Small intestine (tissue), 7 donors: ENCODE measurements around the gene MGAT4C. TPM values are rescaled to one million over a fixed set of nuclear protein-coding genes. Genes with fewer than 3 reads are reported as not detected.
A peak's percentile ranks its signal among the peaks of the same experiment; 100 is the strongest.
"Not testable (repeated sequence)": the region's sequence is repeated elsewhere in the genome, so short reads cannot be mapped to it uniquely, and the experiment has no call there.

Experiments
- DNase-seq, 2 donors: peaks; one replicate each; pipeline versions ENCODE4 v3.0.0 to v3.0.0-alpha.2; 2013
- FAIRE-seq: peaks from 2 replicates; lab custom pipeline; 2012; peaks lifted over from hg19 to GRCh38; lab: Jason Lieb, UNC
- H3K27ac ChIP-seq, 3 donors: one replicate each; pipeline ENCODE4 v1.5.1; 2013; ENCODE audit warnings: low read length in 2 of 3, mild to moderate bottlenecking in 2 of 3, control low read depth in 1 of 3, inconsistent platforms in 1 of 3, low read depth in 1 of 3, moderate library complexity in 1 of 3
- H3K27me3 ChIP-seq, 3 donors: one replicate each; pipeline ENCODE4 v1.6.1; 2013; ENCODE audit warnings: low read length in 3 of 3, inconsistent platforms in 1 of 3; ENCODE audit not compliant: control insufficient read depth in 3 of 3, insufficient read depth in 3 of 3
- H3K36me3 ChIP-seq, 3 donors: one replicate each; pipeline ENCODE4 v1.6.1; 2013; ENCODE audit warnings: low read length in 3 of 3, inconsistent platforms in 1 of 3, low read depth in 1 of 3, mild to moderate bottlenecking in 1 of 3, moderate library complexity in 1 of 3; ENCODE audit not compliant: control insufficient read depth in 3 of 3, insufficient read depth in 2 of 3
- H3K4me1 ChIP-seq, 3 donors: one replicate each; pipeline ENCODE4 v1.6.1; 2013; ENCODE audit warnings: low read length in 2 of 3, inconsistent platforms in 1 of 3, low read depth in 1 of 3, mild to moderate bottlenecking in 1 of 3, moderate library complexity in 1 of 3; ENCODE audit not compliant: control insufficient read depth in 3 of 3, insufficient read depth in 2 of 3
- H3K4me3 ChIP-seq, 3 donors: one replicate each; pipeline ENCODE4 v1.5.1; 2013; ENCODE audit warnings: low read length in 3 of 3, control low read depth in 1 of 3, inconsistent platforms in 1 of 3, low read depth in 1 of 3, mild to moderate bottlenecking in 1 of 3, moderate library complexity in 1 of 3
- H3K9me3 ChIP-seq, 2 donors: one replicate each; pipeline ENCODE4 v1.6.1; 2013; ENCODE audit warnings: low read depth in 1 of 2, low read length in 1 of 2; ENCODE audit not compliant: control insufficient read depth in 2 of 2, insufficient read depth in 1 of 2
- WGBS, 3 donors: extraction: QIAGEN DNeasy Blood & Tissue Kit; methylation state at CpG; one replicate each; pipeline ENCODE4 v1.1.7; 2013; 5-methylcytosine and 5-hydroxymethylcytosine counted together
- polyA plus RNA-seq, 4 donors: library from polyadenylated mRNA; stranded (reverse) in 3 of 4; unstranded in 1 of 4; fragments of 200-250 nt in 3 of 4; fragments of 120-200 nt in 1 of 4; gene quantifications; one replicate each; pipeline versions ENCODE4 v1.2.1 to v1.2.3, GENCODE V29; 2013
- donor health status: healthy with polysubstance abuse.
- donor health status: control.
- donor health status: control.
- donor health status: Bipolar disorder and iron deficiency.
- donor health status: healthy.

Gene MGAT4C
- polyA plus RNA-seq, 4 donors, result under 0.01 to 0.49 (median 0.12) TPM; not detected in 1

GRCh38 chr12:86091681-86092080 lies 164.5 kb downstream of the MGAT4C start:
- WGBS, 3 donors, result 14 to 32% (median 25%) methylated on average over 3 of the region's 3 CpGs
- DNase-seq (no peak), FAIRE-seq (no peak)
- H3K9me3 ChIP-seq, result no peaks in the 10 kb centered on the region
- no peaks in the 10 kb centered on the region for H3K27me3 ChIP-seq
- H3K4me3 ChIP-seq, result no peak overlapping the region
- H3K36me3 ChIP-seq, result no peaks in the 10 kb centered on the region
- no peak overlapping the region for H3K27ac ChIP-seq
- H3K4me1 ChIP-seq, result no peaks in the 10 kb centered on the region

DNA sequence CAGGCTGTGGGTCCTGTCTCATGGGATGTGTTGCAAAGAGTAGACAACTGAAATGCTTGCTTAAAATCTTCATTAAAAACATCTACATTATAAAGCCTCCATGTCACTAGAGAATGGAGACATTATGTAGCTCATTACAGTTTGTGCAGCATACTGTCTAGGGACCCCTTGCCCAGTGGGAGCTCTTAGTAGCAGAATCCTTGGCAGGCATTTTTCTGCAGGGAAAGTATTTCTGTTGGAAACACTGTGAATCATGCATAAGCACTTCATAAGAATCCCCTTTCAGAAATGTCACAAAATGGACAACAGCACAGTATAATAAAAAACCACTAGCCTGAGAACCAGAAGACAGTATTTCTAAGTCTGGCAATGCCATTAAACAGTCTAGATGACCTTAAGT lies 174.3 kb downstream of the MGAT4C start:
- no peaks in the 10 kb centered on the region for H3K27me3 ChIP-seq
- no peak overlapping the region for H3K27ac ChIP-seq
- FAIRE-seq, result no peak
- H3K4me1 ChIP-seq, result no peaks in the 10 kb centered on the region
- H3K36me3 ChIP-seq, result no peaks in the 10 kb centered on the region
- H3K9me3 ChIP-seq, result no peaks in the 10 kb centered on the region
- no peak for DNase-seq
- H3K4me3 ChIP-seq, result no peak overlapping the region

DNA sequence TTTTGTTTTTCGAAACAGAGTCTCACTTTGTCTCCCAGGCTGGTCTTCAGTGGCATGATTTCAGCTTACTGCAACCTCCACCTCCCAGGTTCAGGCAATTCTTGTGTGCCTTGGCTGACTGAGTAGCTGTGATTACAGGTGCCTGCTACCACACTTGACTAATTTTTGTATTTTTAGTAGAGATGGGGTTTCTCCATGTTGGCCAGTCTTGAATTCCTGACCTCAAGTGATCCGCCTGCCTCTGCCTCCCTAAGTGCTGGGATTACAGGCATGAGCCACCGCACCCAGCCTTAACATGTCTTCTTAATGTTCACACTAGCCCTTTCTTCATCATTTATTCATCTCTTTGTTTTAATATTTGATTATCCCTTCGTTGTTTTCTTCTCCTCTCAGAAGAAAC lies 197.1 kb downstream of the MGAT4C start:
- not testable (repeated sequence) for H3K4me3 ChIP-seq, DNase-seq, H3K4me1 ChIP-seq, FAIRE-seq, H3K27ac ChIP-seq, H3K36me3 ChIP-seq, H3K9me3 ChIP-seq, H3K27me3 ChIP-seq
- whole genome bisulfite sequencing, 3 donors, result 73 to 82% (median 79%) methylated on average over 4 of the region's 4 CpGs

DNA sequence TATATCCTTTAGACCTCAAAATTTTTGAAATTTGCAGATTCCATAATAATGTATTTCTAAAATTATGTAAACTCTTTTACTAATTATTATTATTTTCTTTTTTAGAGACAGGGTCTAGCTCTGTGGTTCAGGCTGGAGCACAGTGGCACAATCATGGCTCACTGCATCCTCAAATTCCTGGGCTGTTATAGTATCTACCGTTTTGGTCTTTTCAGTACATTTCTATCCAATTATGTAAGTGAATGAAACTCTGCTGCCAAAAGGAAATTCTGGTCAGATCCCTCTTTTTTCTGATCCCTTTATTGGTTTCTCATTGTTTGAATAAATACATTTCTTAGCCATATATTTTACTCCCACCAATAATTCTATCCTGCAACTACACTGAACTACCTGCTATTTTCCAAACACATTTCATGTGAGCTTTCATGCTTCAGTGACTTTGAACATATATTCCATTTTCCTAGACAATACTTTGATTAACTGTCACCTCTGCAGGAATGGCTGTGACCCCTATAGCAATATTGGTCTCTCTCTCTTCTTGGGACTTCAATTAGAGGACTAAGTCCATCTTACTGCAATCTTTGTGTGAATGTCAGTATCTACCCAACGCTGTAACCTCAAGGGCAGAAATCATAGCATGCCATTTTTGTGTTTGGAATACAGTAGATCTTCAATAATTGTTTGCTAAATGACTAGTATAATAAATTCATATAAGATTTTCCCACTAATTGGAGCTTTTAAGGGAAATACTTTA lies 198.9 kb downstream of the MGAT4C start:
- no peaks in the 10 kb centered on the region for H3K27me3 ChIP-seq
- WGBS, 3 donors, result 48 to 69% (median 54%) methylated on average over 2 of the region's 2 CpGs
- no peak for DNase-seq
- FAIRE-seq, result no peak
- no peak overlapping the region for H3K27ac ChIP-seq
- H3K4me3 ChIP-seq, result no peak overlapping the region
- H3K36me3 ChIP-seq, result no peaks in the 10 kb centered on the region
- peaks cover 0 to 4% of the 10 kb centered on the region in 2 donors for H3K9me3 ChIP-seq
- H3K4me1 ChIP-seq, result no peaks in the 10 kb centered on the region

GRCh38 chr12:86052921-86053320 lies 203.3 kb downstream of the MGAT4C start:
- Histone ChIP-seq H3K27ac (no peak overlapping the region), H3K4me1 (no peaks in the 10 kb centered on the region), H3K9me3 (no peaks in the 10 kb centered on the region), H3K36me3 (no peaks in the 10 kb centered on the region), H3K4me3 (no peak overlapping the region), H3K27me3 (no peaks in the 10 kb centered on the region)
- DNase-seq, result no peak
- no peak for FAIRE-seq
- WGBS, 3 donors, result 56 to 60% (median 60%) methylated on average over 5 of the region's 5 CpGs

- no peak overlapping the region for H3K4me3 ChIP-seq
- DNase-seq (peak in 1 of 2 donors; percentile 16), FAIRE-seq (no peak)
- H3K4me1 ChIP-seq, result no peaks in the 10 kb centered on the region
- no peaks in the 10 kb centered on the region for H3K9me3 ChIP-seq
- no peaks in the 10 kb centered on the region for H3K27me3 ChIP-seq
- 15 to 49% (median 22%) methylated on average over 3 of the region's 3 CpGs for WGBS, 3 donors
- no peak overlapping the region for H3K27ac ChIP-seq
- no peaks in the 10 kb centered on the region for H3K36me3 ChIP-seq
Measured at GRCh38 chr12:86050010-86050409, 206.2 kb downstream of the MGAT4C start.

DNA sequence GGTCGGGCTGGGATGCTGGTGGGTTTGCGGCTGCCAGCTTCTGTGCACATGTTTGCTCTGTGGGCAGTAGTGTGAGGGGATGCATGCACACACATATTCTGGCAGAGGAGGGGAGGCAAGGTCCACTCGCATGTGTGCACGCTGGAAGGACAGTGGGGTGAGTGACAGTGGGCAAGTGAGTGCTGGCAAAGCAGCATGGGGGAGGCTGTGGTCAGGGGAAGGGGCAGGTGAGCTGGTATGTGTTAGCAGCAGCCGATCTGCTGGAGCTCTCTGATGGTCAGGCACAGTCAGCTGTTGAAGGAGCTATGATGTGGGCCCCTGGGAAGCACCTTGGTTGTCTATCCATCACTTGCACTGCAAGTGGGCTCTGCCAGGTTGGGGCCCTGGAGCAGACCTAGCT lies 211.8 kb downstream of the MGAT4C start:
- H3K36me3 ChIP-seq, result no peaks in the 10 kb centered on the region
- H3K27me3 ChIP-seq, result no peaks in the 10 kb centered on the region
- H3K9me3 ChIP-seq, result peaks cover 0 to 21% of the 10 kb centered on the region in 2 donors
- no peaks in the 10 kb centered on the region for H3K4me1 ChIP-seq
- H3K4me3 ChIP-seq, result no peak overlapping the region
- WGBS, 3 donors, result 77 to 90% (median 85%) methylated on average over 5 of the region's 5 CpGs
- no peak for DNase-seq
- FAIRE-seq, result no peak
- no peak overlapping the region for H3K27ac ChIP-seq

DNA sequence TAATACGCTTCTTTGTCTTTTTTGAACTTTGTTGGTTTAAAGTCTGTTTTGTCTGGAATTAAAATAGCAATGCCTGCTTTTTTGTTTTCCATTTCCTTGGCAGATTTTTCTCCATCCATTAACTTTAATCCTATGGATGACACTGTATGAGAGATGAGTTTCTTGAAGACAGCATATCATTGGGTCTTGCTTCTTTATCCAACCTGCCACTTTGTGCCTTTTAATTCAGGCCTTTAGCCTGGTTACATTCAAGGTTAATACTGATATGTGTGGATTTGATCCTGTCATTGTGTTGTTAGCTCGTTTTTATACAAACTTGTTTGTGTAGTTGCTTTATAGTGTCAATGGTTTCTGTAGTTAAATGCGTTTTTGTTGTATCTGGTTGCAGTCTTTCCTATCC lies 214.1 kb downstream of the MGAT4C start:
- DNase-seq (no peak), FAIRE-seq (no peak)
- Histone ChIP-seq H3K27me3 (no peaks in the 10 kb centered on the region), H3K36me3 (no peaks in the 10 kb centered on the region), H3K4me3 (no peak overlapping the region), H3K27ac (no peak overlapping the region), H3K9me3 (peaks cover 0 to 24% of the 10 kb centered on the region in 2 donors), H3K4me1 (no peaks in the 10 kb centered on the region)
- 61 to 67% (median 64%) methylated on average over 3 of the region's 3 CpGs for WGBS, 3 donors

DNA sequence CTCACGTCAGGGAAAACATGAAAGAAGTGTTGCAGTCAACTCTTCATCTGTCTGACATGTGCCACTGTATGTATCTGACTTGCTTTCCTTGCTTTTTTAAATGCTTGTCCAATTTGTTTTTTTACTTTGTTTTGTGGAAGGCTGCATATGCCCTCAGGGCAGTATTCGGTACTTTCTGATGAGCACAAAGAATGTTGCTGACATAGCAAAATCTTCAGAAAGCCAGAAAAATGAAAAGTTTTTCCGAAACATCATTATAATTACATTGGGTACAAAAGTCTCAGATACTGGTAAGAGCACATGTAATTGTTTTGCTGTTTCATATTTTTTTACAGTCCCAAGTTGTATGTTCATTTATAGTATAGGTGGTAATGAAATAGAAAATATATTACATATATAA lies 237.8 kb downstream of the MGAT4C start:
- H3K4me3 ChIP-seq, result no peak overlapping the region
- WGBS, 3 donors, result 65 to 78% (median 68%) methylated on average over 3 of the region's 3 CpGs
- no peaks in the 10 kb centered on the region for H3K27me3 ChIP-seq
- no peaks in the 10 kb centered on the region for H3K36me3 ChIP-seq
- no peaks in the 10 kb centered on the region for H3K4me1 ChIP-seq
- H3K27ac ChIP-seq, result no peak overlapping the region
- no peak for DNase-seq
- H3K9me3 ChIP-seq, result no peaks in the 10 kb centered on the region
- FAIRE-seq, result no peak
